ENCODE measurements around the gene BMP10.

The BMP10 gene

DNA sequence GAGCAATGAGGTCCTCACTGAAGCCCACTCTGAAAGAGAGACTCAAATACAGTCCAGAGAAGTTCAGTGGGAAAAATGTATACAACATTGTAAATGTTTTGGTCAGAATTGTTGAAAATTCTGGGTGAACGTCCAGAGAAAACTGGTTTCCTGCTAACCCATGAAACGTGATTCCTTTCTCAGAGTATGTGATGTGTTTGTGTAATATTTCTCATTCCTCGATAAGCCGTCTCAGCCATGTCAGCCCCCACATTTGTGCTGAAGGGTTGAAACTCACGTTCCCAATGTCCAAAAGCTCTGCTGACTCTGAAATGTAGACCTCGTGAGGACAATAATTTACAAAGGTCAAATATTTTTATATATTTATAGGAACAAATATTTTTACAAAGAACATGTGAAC lies 51.6 kb downstream of the BMP10 start:
- Histone ChIP-seq H3K4me3 (replicated peaks; ENCODE audit: insufficient read depth, low read length) (no peak overlapping the region), H3K27ac (replicated peaks) (no peak overlapping the region), H3K27me3 (ENCODE audit: insufficient read depth, poor library complexity, severe bottlenecking) (no peaks in the 10 kb centered on the region)
- no peak for DNase-seq (ENCODE audit: low read depth in 1 of 2, low spot score in 1 of 2)
- TF ChIP-seq, protein P1, sequence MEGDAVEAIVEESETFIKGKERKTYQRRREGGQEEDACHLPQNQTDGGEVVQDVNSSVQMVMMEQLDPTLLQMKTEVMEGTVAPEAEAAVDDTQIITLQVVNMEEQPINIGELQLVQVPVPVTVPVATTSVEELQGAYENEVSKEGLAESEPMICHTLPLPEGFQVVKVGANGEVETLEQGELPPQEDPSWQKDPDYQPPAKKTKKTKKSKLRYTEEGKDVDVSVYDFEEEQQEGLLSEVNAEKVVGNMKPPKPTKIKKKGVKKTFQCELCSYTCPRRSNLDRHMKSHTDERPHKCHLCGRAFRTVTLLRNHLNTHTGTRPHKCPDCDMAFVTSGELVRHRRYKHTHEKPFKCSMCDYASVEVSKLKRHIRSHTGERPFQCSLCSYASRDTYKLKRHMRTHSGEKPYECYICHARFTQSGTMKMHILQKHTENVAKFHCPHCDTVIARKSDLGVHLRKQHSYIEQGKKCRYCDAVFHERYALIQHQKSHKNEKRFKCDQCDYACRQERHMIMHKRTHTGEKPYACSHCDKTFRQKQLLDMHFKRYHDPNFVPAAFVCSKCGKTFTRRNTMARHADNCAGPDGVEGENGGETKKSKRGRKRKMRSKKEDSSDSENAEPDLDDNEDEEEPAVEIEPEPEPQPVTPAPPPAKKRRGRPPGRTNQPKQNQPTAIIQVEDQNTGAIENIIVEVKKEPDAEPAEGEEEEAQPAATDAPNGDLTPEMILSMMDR (IDR thresholded peaks at IDR 0.05; ENCODE audit: insufficient read depth, low read length): no peak
- no peak for TF ChIP-seq POLR2AphosphoS5 (IDR thresholded peaks at IDR 0.05; ENCODE audit: low read depth)
- TF ChIP-seq GABPA (IDR thresholded peaks at IDR 0.05; ENCODE audit: low read depth): no peak
- TF ChIP-seq REST (IDR thresholded peaks at IDR 0.05; ENCODE audit: insufficient replicate concordance, low read depth): no peak
- TF ChIP-seq SPI1 (IDR thresholded peaks at IDR 0.05; ENCODE audit: borderline replicate concordance, low read depth): no peak

DNA sequence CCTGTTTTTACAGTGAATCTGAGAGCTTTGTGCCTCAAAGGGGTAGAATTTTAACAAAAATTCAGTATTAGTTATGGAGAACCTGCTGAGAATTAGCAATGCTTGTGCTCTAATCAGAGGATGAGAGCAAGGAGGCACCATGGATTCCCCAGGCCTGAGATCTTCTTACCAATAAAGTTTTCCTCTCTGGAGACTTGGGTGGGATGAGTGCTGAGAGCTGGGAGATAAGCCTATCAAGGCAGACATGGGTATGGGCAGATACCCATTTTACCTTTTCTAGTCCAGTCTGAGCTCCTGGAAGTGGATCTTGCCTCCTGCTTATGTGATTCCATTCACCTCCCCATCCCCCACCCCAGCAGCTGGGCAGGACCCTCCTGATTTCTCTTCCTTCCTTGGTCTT lies 53.9 kb downstream of the BMP10 start:
- Histone ChIP-seq H3K4me3 (replicated peaks; ENCODE audit: insufficient read depth, low read length) (no peak overlapping the region), H3K27ac (replicated peaks) (no peak overlapping the region), H3K27me3 (ENCODE audit: insufficient read depth, poor library complexity, severe bottlenecking) (no peaks in the 10 kb centered on the region)
- TF ChIP-seq GABPA (IDR thresholded peaks at IDR 0.05; ENCODE audit: low read depth) (no peak), POLR2AphosphoS5 (IDR thresholded peaks at IDR 0.05; ENCODE audit: low read depth) (no peak), SPI1 (IDR thresholded peaks at IDR 0.05; ENCODE audit: borderline replicate concordance, low read depth) (no peak), REST (IDR thresholded peaks at IDR 0.05; ENCODE audit: insufficient replicate concordance, low read depth) (no peak)
- TF ChIP-seq, protein P1 (IDR thresholded peaks at IDR 0.05; ENCODE audit: insufficient read depth, low read length): no peak
- no peak for DNase-seq (ENCODE audit: low read depth in 1 of 2, low spot score in 1 of 2)

All from HL-60 (cell line).